Stimulated activated CD4-positive, alpha-beta T cell treated with anti-CD3 and anti-CD28 coated beads, TNF-alpha, amount 100 ng/mL, for 24 hours (primary cell): ENCODE data around the gene CKMT1A.

Source experiments
- DNase-seq, 3 experiments: peaks; one replicate each; pipeline ENCODE4 v3.0.0-alpha.2; 2020; ENCODE audit warnings: low read depth in 3 of 3

CKMT1A gene

DNA sequence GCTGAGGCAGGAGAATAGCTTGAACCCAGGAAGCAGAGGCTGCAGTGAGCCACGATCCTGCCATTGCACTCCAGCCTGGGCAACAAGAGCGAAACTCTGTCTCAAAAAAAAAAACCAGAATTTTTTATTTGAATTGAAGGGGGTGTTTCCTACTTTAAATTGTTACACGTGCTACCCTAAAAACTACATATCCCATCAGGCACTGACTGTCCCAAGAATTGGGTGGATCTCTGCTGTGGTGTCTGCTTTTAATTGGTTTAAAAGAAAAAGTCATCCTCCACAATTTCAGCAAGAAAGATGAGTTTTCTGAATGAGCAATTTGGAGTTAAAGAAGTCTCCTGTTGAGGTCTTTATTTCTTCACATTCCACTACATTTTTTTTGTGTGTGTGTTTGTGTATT lies 54.7 kb downstream of the CKMT1A start:
- DNase-seq, result no peak
